A673 (cell line): ENCODE results near the gene HBP1.
A peak's percentile ranks its signal among the peaks of the same experiment; 100 is the strongest.

Experiments
- CTCF ChIP-seq: fragments of 300-800, 200-600 bp; sonication (generic); conservative IDR thresholded peaks from 2 replicates; pipeline ENCODE4 v1.5.1; 2017; ENCODE audit warnings: low read depth, mild to moderate bottlenecking, antibody characterized with exemption, low read length, moderate library complexity, mixed read lengths
- EZH2 ChIP-seq: fragments of 200-600 bp; sonication (generic); IDR thresholded peaks from 2 replicates; pipeline ENCODE4 v1.6.1; 2017; ENCODE audit warnings: borderline replicate concordance, low read depth, mild to moderate bottlenecking, mixed read lengths, antibody characterized with exemption, low read length; ENCODE audit not compliant: poor library complexity, severe bottlenecking

- peak; percentile 42; the same call in 1 of the 2 replicates for TF ChIP-seq CTCF
- no peak for TF ChIP-seq EZH2
These were observed 25.2 kb downstream of the HBP1 start for GRCh38 chr7:107194052-107194451.
